Upper lobe of right lung (tissue), 1 donor: ENCODE results near the gene ERCC3. TPM values are rescaled to one million over a fixed set of nuclear protein-coding genes. Genes with fewer than 3 reads are reported as not detected.

Source experiments
- ATAC-seq: fragments of 200-7000 bp; cut with Tn5 transposase; one replicate; pipeline ENCODE4 v1.9.1; 2020; ENCODE audit warnings: mild to moderate bottlenecking, moderate library complexity
- DNase-seq: peaks from one replicate; pipeline ENCODE4 v3.0.0-alpha.2; 2020
- H3K27ac ChIP-seq: fragments of 200-600 bp; one replicate; pipeline ENCODE4 v1.8.0; 2022
- H3K27me3 ChIP-seq: fragments of 200-600 bp; one replicate; pipeline ENCODE4 v1.8.0; 2022; ENCODE audit warnings: mild to moderate bottlenecking
- H3K36me3 ChIP-seq: fragments of 200-600 bp; one replicate; pipeline ENCODE4 v1.8.0; 2022
- H3K4me1 ChIP-seq: fragments of 200-600 bp; one replicate; pipeline ENCODE4 v1.8.0; 2022
- H3K4me3 ChIP-seq: fragments of 200-600 bp; one replicate; pipeline ENCODE4 v1.8.0; 2022; ENCODE audit warnings: mild to moderate bottlenecking
- H3K9me3 ChIP-seq: fragments of 200-600 bp; one replicate; pipeline ENCODE4 v1.8.0; 2022
- intact Hi-C: fragments of 100-400 bp; cut with DNase I; formaldehyde crosslinking; loops from one replicate; pipeline ENCODE4 v1.11.0; 2022
- long read RNA-seq: library from polyadenylated mRNA; unstranded; transcript quantifications from one replicate; pipeline ENCODE4 v2.0.0, GENCODE V29; 2021
- total RNA-seq: library from RNA; stranded (reverse); fragmentation: NEBNext Ultra II Directional; extraction: Animal tissue kit (Norgen Biotek cat#: 25700); gene quantifications from one replicate; pipeline ENCODE4 v1.2.1, GENCODE V29; 2021
- TF ChIP-seq, protein P1 (sequence below): fragments of 200-600 bp; IDR thresholded peaks from one replicate; pipeline ENCODE4 v1.8.0; 2022; ENCODE audit warnings: antibody characterized with exemption
- donor health status: DM: no; HTN: yes; CAD: no; lungs with severe emphysema.

The ERCC3 gene
- total RNA-seq = 36.9 TPM
- long read RNA-seq, transcript ERCC3-201 (15 exons, 2,750 nt) = major isoform, 54 of 70 reads
- long read RNA-seq, partial matches to known transcripts = 3 of 70 reads
- long read RNA-seq, other reads (novel, unspliced or antisense) = 12 of 70 reads

DNA sequence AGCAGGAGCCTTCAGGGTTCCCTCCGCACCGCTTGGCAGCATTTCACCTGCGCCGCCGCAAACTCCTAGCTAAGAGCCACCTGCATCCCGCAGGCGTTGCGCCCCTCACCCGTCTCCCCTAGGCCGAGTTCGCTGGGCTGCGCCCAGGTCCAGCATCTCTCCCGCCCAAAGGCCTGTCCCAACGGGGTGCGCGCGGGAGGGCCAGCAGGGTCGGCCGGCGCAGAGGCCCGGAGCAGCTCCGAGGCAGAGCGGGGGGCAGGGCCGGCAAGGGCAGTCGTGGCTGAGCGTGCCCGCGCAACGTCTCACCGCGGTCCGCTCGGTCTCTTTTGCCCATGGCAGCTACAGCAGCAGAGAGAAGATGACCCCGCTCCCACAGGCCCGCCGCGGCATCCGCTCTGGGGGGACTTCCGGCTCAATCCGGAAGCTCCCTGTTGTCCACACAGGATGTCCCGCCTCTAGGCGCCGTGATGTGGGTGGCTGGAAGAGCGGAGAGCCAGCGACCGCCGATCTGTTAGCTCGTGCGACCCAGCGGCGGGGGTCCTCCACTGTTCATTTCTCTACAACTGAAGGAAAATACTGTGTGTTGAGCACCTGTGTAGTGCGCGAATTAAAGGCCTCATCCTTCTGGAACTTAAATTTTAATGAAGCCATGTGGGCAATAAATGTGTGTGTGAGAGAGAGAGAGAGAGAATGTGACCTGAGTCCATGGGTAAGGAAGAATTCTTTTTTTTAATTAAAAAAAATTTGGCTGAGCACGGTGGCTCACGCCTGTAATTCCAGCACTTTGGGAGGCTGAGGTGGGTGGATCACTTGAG lies at the start of gene ERCC3:
TSS of gene ERCC3 (minus strand) at position 397 of the 815 bp plus-strand sequence. CDS start at position 334, 63 bp downstream.
- H3K27ac ChIP-seq = peak within 1 kb of the TSS; percentile 83
- intact Hi-C loops = no loop called here
- H3K4me3 ChIP-seq = peak within 1 kb of the TSS; percentile 89
- TF ChIP-seq, protein P1, sequence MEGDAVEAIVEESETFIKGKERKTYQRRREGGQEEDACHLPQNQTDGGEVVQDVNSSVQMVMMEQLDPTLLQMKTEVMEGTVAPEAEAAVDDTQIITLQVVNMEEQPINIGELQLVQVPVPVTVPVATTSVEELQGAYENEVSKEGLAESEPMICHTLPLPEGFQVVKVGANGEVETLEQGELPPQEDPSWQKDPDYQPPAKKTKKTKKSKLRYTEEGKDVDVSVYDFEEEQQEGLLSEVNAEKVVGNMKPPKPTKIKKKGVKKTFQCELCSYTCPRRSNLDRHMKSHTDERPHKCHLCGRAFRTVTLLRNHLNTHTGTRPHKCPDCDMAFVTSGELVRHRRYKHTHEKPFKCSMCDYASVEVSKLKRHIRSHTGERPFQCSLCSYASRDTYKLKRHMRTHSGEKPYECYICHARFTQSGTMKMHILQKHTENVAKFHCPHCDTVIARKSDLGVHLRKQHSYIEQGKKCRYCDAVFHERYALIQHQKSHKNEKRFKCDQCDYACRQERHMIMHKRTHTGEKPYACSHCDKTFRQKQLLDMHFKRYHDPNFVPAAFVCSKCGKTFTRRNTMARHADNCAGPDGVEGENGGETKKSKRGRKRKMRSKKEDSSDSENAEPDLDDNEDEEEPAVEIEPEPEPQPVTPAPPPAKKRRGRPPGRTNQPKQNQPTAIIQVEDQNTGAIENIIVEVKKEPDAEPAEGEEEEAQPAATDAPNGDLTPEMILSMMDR = no peak
- ATAC-seq (peak; percentile 97), DNase-seq (peak; percentile 95)
- no peaks in the 10 kb centered on the region for H3K9me3 ChIP-seq
- no peaks in the 10 kb centered on the region for H3K27me3 ChIP-seq
- peaks cover 16% of the 10 kb centered on the region for H3K4me1 ChIP-seq
- peaks cover 38% of the 10 kb centered on the region for H3K36me3 ChIP-seq

DNA sequence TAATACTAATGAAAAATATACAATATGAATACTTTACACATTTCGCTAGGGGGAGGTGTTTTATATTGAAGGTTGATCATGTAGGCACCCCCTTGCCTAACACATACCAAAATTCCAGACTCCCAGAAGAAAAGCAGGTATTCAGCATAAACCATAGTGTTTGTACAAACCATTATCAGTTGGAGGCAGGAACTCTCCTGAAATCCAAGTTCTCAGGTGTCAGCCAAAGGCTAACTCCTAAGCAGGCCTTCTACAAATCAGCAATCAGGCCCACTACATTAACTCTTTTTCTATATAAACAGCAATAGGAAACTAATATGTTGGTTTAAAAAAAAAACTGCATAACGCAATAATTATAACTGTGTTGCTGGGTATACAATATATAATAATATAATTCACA lies 49.3 kb upstream of the ERCC3 start:
- ATAC-seq (no peak), DNase-seq (no peak)
- TF ChIP-seq, protein P1 = no peak
- Histone ChIP-seq H3K9me3 (no peaks in the 10 kb centered on the region), H3K36me3 (peaks cover 17% of the 10 kb centered on the region), H3K27me3 (no peaks in the 10 kb centered on the region), H3K27ac (no peak overlapping the region), H3K4me3 (no peak overlapping the region), H3K4me1 (peaks cover 4% of the 10 kb centered on the region)
- intact Hi-C loops = no loop called here

- ATAC-seq (no peak), DNase-seq (no peak)
- Histone ChIP-seq H3K27me3 (no peaks in the 10 kb centered on the region), H3K36me3 (peaks cover 29% of the 10 kb centered on the region), H3K4me1 (no peaks in the 10 kb centered on the region), H3K9me3 (no peaks in the 10 kb centered on the region), H3K27ac (no peak overlapping the region), H3K4me3 (no peak overlapping the region)
- intact Hi-C loops = no loop called here
- TF ChIP-seq, protein P1 = no peak
Observed at GRCh38 chr2:127342101-127342500, 48.2 kb upstream of the ERCC3 start.

- Histone ChIP-seq H3K4me3 (no peak overlapping the region), H3K4me1 (no peaks in the 10 kb centered on the region), H3K36me3 (peaks cover 62% of the 10 kb centered on the region), H3K27me3 (no peaks in the 10 kb centered on the region), H3K9me3 (no peaks in the 10 kb centered on the region), H3K27ac (no peak overlapping the region)
- ATAC-seq = no peak
- TF ChIP-seq, protein P1 = no peak
- no peak for DNase-seq
- intact Hi-C loops = no loop called here
Observed at GRCh38 chr2:127332335-127332734, 38.4 kb upstream of the ERCC3 start.

- Histone ChIP-seq H3K27me3 (no peaks in the 10 kb centered on the region), H3K27ac (no peak overlapping the region), H3K9me3 (no peaks in the 10 kb centered on the region), H3K4me1 (no peaks in the 10 kb centered on the region), H3K4me3 (no peak overlapping the region), H3K36me3 (peaks cover 75% of the 10 kb centered on the region)
- no peak for DNase-seq
- TF ChIP-seq, protein P1 = no peak
- intact Hi-C loops = no loop called here
- ATAC-seq = no peak
Observed at GRCh38 chr2:127330753-127331152, 36.8 kb upstream of the ERCC3 start.
